ENCODE results near the gene ATG9B. TPM values are rescaled to one million over a fixed set of nuclear protein-coding genes. Genes with fewer than 3 reads are reported as not detected.

The ATG9B gene
- total RNA-seq, 2 experiments from 2014 or later = 6.9 to 10.0 TPM

DNA sequence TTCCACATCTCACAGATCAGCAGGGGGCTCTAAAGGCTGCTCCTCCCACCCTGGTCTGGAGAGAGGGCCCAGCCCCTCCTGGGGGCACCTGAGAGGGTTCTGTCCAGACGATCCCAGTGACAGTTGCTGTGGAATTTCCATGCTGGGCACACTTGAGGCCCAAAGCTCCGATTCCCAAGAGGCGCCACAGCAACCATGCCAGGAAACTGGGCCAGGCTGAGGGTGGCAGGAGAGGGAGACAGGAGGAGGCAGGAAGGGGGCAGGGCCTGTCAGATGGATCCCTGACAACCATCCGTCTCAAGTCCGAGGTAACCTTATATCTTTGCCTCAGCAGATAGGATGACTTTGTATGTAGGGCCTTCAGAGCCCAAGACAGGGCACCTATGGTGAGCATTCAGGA lies 37.7 kb downstream of the ATG9B start:
- no peak overlapping the region for H3K27ac Mint-ChIP-seq
- H3K36me3 Mint-ChIP-seq (ENCODE audit: low read depth) = peaks cover 3% of the 10 kb centered on the region
- H3K4me3 Mint-ChIP-seq = no peak overlapping the region
- peaks cover 13% of the 10 kb centered on the region for H3K27me3 Mint-ChIP-seq
- ChIA-PET POLR2A (no interaction called here), CTCF (interaction anchor here (1.0 to 4.8 kb wide), 13 partner anchors 8 to 122 kb away, joined by 3 to 47 read pairs (median 7); no protein-coding TSS in a partner anchor)
- intact Hi-C loops (cut with DNase I, micrococcal nuclease) = loop anchor here (2.0 to 5.0 kb wide), 2 partner anchors 109 to 208 kb away; no protein-coding TSS in a partner anchor
- no peak for DNase-seq
- ATAC-seq = no peak
- peaks cover 19% of the 10 kb centered on the region for H3K9me3 Mint-ChIP-seq (ENCODE audit: low read depth)
- H3K4me1 Mint-ChIP-seq = peaks cover 26% of the 10 kb centered on the region

DNA sequence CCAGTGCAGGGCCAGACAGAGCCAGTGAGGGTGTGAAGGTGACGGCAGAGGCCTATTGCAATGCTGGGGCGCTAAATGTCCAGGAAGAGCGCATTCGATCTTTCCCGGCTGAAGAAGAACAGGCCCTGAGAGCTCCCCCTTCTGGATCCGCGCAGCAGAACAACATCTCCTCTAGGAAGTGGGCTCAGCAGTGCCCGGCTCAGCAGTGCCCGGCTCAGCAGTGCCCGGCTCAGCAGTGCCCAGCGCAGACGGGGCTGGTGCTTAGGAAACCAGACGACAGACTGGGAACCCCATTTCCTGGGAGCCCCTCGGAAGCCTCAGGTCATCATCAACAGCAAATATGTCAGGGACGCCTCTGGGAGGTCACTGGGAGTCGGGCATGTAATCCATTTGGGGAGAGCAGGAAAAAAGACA lies 38.2 kb downstream of the ATG9B start:
- DNase-seq = peak; percentile 78
- intact Hi-C loops (cut with DNase I, micrococcal nuclease) = loop anchor here (2.0 to 5.0 kb wide), 2 partner anchors 109 to 207 kb away; no protein-coding TSS in a partner anchor
- CTCF ChIA-PET = interaction anchor here (0.6 to 4.8 kb wide), 21 partner anchors 8 to 122 kb away, joined by 3 to 47 read pairs (median 4); no protein-coding TSS in a partner anchor
- H3K27me3 Mint-ChIP-seq = peaks cover 18% of the 10 kb centered on the region
- peaks cover 15% of the 10 kb centered on the region for H3K9me3 Mint-ChIP-seq (ENCODE audit: low read depth)
- POLR2A ChIA-PET = no interaction called here
- no peak overlapping the region for H3K27ac Mint-ChIP-seq
- H3K36me3 Mint-ChIP-seq (ENCODE audit: low read depth) = peaks cover 3% of the 10 kb centered on the region
- H3K4me3 Mint-ChIP-seq = no peak overlapping the region
- H3K4me1 Mint-ChIP-seq = peaks cover 26% of the 10 kb centered on the region
- peak; percentile 56 for ATAC-seq

DNA sequence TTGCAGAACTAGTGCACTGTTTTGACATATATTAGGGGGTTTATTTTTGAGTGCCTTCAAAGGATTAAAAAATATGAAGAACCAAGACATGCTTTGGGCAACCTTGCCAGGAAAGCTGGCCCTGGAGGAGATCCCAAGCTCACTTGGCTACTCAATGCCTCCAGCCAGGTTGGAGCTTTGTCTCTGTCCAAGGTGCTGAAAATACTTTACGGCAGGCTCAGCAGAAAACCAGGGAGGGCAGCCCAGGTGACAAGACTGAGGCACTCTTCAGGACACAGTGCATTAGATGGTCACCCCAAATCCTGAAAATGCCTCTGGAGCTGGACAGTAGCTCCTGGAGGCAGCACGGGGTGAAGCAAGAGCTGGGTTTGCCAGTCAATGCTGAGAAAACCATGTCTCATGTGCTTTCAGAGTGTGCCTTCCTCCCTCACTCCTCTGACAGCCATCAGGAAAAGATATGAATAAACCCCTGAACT lies 40.4 kb downstream of the ATG9B start:
- peak; percentile 54 for DNase-seq
- intact Hi-C loops (cut with DNase I, micrococcal nuclease) = no loop called here
- ATAC-seq = no peak
- CTCF ChIA-PET = interaction anchor here (0.6 to 4.8 kb wide), 22 partner anchors 9 to 125 kb away, joined by 3 to 47 read pairs (median 4); no protein-coding TSS in a partner anchor
- Mint-ChIP-seq H3K4me3 (no peak overlapping the region), H3K9me3 (ENCODE audit: low read depth) (no peaks in the 10 kb centered on the region), H3K27ac (no peak overlapping the region), H3K4me1 (peaks cover 21% of the 10 kb centered on the region), H3K36me3 (ENCODE audit: low read depth) (no peaks in the 10 kb centered on the region), H3K27me3 (peaks cover 31% of the 10 kb centered on the region)
- POLR2A ChIA-PET = no interaction called here

DNA sequence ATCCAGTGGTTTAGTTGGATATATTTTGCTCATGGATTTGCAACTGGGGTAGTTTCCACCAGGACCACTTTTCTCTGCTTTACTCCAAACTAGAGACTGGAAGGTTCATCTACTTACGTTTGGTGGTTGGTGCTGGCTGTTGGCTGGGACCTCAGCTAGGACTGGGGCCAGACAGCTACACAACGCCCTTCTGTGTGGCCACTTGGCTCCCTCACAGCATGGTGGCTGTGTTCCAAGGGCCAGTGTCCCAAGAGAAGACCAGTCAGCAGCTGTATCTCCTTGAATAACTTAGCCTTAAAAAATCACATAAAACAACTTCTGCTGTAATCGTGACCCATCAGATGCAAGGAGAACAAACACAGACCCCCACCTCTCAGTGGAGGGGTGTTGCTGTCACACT lies 41.9 kb downstream of the ATG9B start:
- intact Hi-C loops (cut with DNase I, micrococcal nuclease) = no loop called here
- Mint-ChIP-seq H3K36me3 (ENCODE audit: low read depth) (no peaks in the 10 kb centered on the region), H3K27ac (no peak overlapping the region), H3K4me3 (no peak overlapping the region), H3K4me1 (peaks cover 13% of the 10 kb centered on the region), H3K27me3 (peaks cover 36% of the 10 kb centered on the region), H3K9me3 (ENCODE audit: low read depth) (no peaks in the 10 kb centered on the region)
- no peak for ATAC-seq
- CTCF ChIA-PET = interaction anchor here (1.3 to 1.9 kb wide), 2 partner anchors 20 to 36 kb away, joined by 3 to 7 read pairs; no protein-coding TSS in a partner anchor
- DNase-seq = no peak
- POLR2A ChIA-PET = no interaction called here

DNA sequence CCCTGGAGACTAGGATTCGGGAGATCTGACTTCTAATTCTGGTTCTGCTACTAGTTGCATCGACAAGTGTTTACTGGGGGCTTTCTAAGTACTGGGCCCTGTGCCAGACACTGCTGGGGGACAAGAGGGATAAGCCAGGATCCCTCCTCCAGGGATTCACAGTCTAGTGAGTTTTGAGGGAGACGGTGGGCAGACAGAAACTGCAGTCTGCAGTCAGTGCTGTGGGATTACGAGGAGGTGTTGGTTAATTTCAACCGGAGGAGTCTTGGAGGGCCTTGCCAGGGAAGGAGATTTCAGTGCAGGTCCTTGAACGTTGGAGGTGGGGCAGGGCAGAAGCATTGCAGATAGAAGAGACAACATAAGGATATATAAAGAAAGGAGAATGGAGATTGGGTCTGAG lies 42.6 kb downstream of the ATG9B start:
- Mint-ChIP-seq H3K27me3 (peaks cover 43% of the 10 kb centered on the region), H3K9me3 (ENCODE audit: low read depth) (no peaks in the 10 kb centered on the region), H3K4me3 (no peak overlapping the region), H3K4me1 (peaks cover 20% of the 10 kb centered on the region), H3K27ac (no peak overlapping the region), H3K36me3 (ENCODE audit: low read depth) (no peaks in the 10 kb centered on the region)
- ChIA-PET POLR2A (no interaction called here), CTCF (interaction anchor here (1.9 kb wide), 1 partner anchor 19 kb away, joined by 7 read pairs; no protein-coding TSS in a partner anchor)
- no peak for DNase-seq
- no peak for ATAC-seq
- intact Hi-C loops (cut with DNase I, micrococcal nuclease) = no loop called here

DNA sequence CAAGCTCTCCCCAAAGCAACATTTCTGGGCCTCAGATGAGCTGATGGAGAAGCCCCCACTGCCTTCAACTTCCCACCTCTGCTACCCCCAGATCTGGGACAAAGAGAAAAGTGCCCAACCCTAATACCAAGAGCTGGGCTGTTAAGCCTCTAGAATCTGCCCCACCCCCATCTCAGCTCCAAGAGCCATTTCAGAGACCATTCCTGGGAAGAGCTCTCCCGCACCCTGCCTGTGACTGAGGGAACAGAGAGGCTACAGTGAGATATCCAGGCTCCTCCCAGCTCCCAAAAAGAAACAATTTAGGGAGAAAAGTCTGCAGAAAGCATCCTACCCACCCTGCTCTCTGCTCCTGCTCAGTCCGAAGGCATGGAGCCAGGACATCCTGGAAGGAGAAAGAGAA lies 43.6 kb downstream of the ATG9B start:
- no peaks in the 10 kb centered on the region for H3K9me3 Mint-ChIP-seq (ENCODE audit: low read depth)
- no peaks in the 10 kb centered on the region for H3K36me3 Mint-ChIP-seq (ENCODE audit: low read depth)
- no peak overlapping the region for H3K27ac Mint-ChIP-seq
- ATAC-seq (no peak), DNase-seq (no peak)
- POLR2A ChIA-PET = no interaction called here
- H3K4me3 Mint-ChIP-seq = no peak overlapping the region
- peaks cover 18% of the 10 kb centered on the region for H3K4me1 Mint-ChIP-seq
- peaks cover 48% of the 10 kb centered on the region for H3K27me3 Mint-ChIP-seq
- CTCF ChIA-PET = interaction anchor here (0.9 to 1.7 kb wide), 5 partner anchors 9 to 130 kb away, joined by 4 to 7 read pairs (median 6); no protein-coding TSS in a partner anchor
- intact Hi-C loops (cut with DNase I, micrococcal nuclease) = no loop called here

DNA sequence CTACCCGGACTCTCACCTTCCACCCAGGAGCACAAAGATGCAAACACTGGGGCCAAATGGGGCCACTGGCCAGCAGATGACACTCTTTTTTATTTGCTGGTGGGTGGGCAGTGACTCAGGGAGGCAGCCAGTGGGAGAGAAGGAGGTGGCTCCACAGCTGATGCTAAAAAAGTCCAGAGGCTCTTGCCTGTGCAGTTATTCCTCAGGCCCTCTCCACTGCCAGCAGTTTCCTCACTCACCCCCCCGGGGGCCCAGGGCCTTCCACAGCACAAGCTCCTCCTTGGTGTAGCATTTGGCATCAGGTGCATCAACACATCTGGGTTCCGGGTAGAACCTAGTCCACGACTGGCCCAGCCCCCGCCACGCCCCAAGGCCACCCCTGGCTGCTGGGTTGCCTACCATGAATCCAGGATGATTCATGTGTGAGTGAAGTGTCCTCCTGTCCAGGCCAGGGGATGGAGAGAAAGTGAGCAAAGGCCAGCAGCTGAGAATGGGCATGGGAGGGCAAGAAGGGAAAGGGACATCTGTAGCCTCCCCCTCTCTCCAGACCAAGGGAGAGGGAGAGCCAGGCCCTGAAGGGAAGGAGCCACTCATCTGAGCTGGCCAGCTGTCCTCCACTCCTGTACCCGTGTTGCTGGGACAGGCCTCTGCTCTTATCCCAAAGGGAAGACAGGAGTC lies 44.4 kb downstream of the ATG9B start:
- POLR2A ChIA-PET = no interaction called here
- peaks cover 48% of the 10 kb centered on the region for H3K27me3 Mint-ChIP-seq
- intact Hi-C loops (cut with DNase I, micrococcal nuclease) = no loop called here

DNA sequence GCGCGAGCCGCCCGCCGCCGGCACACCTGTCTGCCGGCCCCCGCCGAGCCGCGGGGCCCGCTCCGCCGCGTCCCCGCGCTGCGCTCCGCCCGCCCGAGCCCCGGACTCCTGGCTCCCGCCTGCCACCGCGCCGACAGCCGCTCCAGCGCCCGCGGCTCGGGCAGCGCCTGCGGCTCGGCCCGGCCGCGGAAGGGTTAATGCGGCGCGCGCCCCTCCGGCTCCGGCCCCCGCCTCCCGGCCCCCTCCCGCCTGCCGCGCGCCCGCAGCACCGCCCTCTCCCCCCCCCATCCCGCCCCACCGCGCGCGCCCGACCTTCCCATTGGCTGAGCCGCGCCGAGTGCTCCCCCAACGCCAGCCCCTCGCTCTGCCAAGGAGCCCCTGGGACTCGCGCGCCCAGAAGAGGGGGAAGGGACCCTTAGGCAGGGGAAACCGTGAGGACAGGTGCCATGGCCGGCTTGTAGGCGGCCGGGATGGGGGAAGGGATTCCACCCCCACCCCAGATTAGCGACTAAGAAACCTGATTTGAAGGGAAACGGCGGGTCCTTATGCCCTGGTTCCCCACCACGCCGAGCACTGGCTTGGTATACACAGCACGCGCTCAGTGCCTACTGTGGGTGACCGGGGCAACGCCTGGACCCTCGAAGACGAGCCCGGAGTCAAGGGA lies 46.0 kb downstream of the ATG9B start, which contains the start of gene KCNH2:
Gene KCNH2 (minus strand): TSS at position 196 of the 664 bp plus-strand sequence. CDS start 408 bp downstream, outside the sequence.
- Mint-ChIP-seq H3K27ac (no peak within 1 kb of the TSS), H3K4me1 (peaks cover 30% of the 10 kb centered on the region), H3K9me3 (ENCODE audit: low read depth) (no peaks in the 10 kb centered on the region), H3K4me3 (peak within 1 kb of the TSS; percentile 65), H3K36me3 (ENCODE audit: low read depth) (no peaks in the 10 kb centered on the region), H3K27me3 (peaks cover 48% of the 10 kb centered on the region)
- ATAC-seq = no peak
- CTCF ChIA-PET = interaction anchor here (0.8 kb wide), 1 partner anchor 50 kb away, joined by 4 read pairs; the partner anchor contains the start of gene ABCB8
- intact Hi-C loops (cut with DNase I, micrococcal nuclease) = no loop called here
- DNase-seq = peak; percentile 42
- POLR2A ChIA-PET = no interaction called here

More for the DNA sequence above, 44.4 kb downstream of the ATG9B start:
- Mint-ChIP-seq H3K27ac (no peak overlapping the region), H3K9me3 (ENCODE audit: low read depth) (no peaks in the 10 kb centered on the region), H3K36me3 (ENCODE audit: low read depth) (no peaks in the 10 kb centered on the region), H3K4me1 (peaks cover 23% of the 10 kb centered on the region), H3K4me3 (no peak overlapping the region)
- CTCF ChIA-PET = interaction anchor here (0.6 to 1.7 kb wide), 11 partner anchors 9 to 184 kb away, joined by 3 to 7 read pairs (median 4); no protein-coding TSS in a partner anchor
- no peak for DNase-seq
- no peak for ATAC-seq

DNA sequence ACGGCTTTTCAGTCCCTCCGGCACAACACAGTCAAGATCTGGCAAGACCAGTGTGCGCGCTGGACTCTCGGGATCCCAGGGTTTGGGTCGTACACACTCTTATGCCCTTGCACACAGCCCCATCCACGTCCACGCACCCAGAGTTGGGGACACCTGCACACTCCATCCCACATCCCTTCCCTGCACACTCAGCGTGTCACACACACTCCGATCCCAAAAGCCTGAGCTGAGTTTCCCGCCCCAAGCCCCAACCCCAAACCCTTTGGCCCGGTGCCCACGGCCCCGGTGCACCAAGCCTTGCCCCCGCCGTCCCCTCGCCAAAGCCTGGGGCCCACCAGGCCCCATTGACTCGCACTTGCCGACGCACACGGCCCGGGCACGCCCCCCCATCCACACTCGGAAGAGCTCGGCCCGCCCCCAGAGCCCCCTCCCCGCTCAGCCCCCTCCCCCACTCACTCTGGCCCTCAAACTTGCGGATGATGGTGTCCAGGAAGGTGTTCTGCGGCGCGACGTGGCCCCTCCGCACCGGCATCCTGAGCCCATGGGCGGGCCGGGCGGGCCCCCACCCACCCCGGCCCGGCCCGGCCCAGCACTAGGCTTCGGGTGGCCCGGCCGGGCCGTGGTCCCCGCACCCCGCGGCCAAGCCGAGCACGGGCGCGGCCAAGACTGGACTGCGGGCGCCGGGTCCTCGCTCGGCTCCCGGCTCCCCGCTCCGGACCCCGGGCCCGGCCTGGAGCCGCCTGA lies 46.7 kb downstream of the ATG9B start:
- intact Hi-C loops (cut with DNase I, micrococcal nuclease) = no loop called here
- DNase-seq = no peak
- H3K27ac Mint-ChIP-seq = no peak overlapping the region
- H3K4me3 Mint-ChIP-seq = peak overlapping the region; percentile 65
- ChIA-PET CTCF (interaction anchor here (1.5 kb wide), 1 partner anchor 10 kb away, joined by 4 read pairs; no protein-coding TSS in a partner anchor), POLR2A (no interaction called here)
- H3K27me3 Mint-ChIP-seq = peaks cover 40% of the 10 kb centered on the region
- no peaks in the 10 kb centered on the region for H3K9me3 Mint-ChIP-seq (ENCODE audit: low read depth)
- peaks cover 30% of the 10 kb centered on the region for H3K4me1 Mint-ChIP-seq
- no peak for ATAC-seq
- no peaks in the 10 kb centered on the region for H3K36me3 Mint-ChIP-seq (ENCODE audit: low read depth)

DNA sequence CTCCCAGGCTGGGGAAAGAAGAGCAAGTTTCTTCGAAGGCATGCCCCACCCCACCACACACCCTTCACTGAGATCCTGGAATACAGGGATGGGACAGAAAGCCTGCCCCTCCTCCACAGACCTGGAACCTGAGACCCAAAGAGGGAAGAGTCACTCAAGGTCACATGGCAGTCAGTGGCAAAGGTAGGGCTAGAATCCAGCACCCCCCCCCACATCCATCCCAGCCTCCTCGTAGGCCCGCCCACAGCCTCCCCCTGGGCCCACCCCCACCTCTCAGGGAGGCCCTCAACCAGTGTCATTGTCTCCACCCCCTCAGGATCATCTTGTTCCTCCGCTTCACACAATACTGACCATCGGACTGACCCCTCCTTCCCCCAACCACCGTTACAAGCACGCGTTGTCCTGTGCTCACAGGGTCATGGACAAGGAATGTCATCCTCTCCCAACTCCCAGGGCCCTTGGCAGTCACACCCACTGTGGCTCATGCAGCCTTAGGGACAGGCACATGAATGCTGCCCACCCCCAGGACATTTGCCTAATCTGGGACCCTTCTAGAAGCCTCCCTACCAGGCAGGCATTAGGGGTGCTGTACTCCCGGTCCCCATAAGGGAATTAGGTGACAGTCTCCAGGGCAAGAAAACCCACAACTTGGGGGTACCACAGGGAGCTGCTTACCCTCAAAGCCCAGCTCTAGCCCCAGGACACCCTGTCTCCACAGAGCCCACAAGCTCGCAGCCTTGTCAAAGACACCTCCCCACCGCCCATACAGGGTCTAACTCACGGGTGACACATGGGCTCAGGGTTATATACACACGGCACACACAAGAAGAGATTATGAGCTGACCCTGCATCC lies 47.5 kb downstream of the ATG9B start:
- Mint-ChIP-seq H3K27me3 (peaks cover 37% of the 10 kb centered on the region), H3K4me1 (peaks cover 30% of the 10 kb centered on the region), H3K9me3 (ENCODE audit: low read depth) (no peaks in the 10 kb centered on the region), H3K4me3 (peak overlapping the region; percentile 65), H3K27ac (no peak overlapping the region), H3K36me3 (ENCODE audit: low read depth) (no peaks in the 10 kb centered on the region)
- ChIA-PET POLR2A (no interaction called here), CTCF (interaction anchor here (0.6 to 1.5 kb wide), 2 partner anchors 11 to 101 kb away, joined by 3 to 4 read pairs; no protein-coding TSS in a partner anchor)
- ATAC-seq (no peak), DNase-seq (no peak)
- intact Hi-C loops (cut with DNase I, micrococcal nuclease) = no loop called here
